HCT116 (cell line): ENCODE results near the gene TUBA1C.

Experiments
- EZH2 ChIP-seq: fragments of 200-600 bp; sonication (generic); IDR thresholded peaks from 2 replicates; pipeline ENCODE4 v1.6.1; 2017; ENCODE audit warnings: antibody characterized with exemption, mixed run types
- POLR2AphosphoS5 ChIP-seq: IDR thresholded peaks from 2 replicates; pipeline ENCODE4 v1.6.1; 2011; ENCODE audit warnings: mild to moderate bottlenecking, low read depth, low read length, moderate library complexity
- TF ChIP-seq, protein P1 (sequence below), 3 experiments: fragments of 200-600 bp in 1 of 3; sonication (generic) in 1 of 3; IDR thresholded peaks in 2 of 3; conservative IDR thresholded peaks in 1 of 3; 2 replicates each; pipeline ENCODE4 v1.5.1; 2012 to 2017; ENCODE audit warnings: low read depth in 2 of 3, low read length in 2 of 3, antibody characterized with exemption in 1 of 3, borderline replicate concordance in 1 of 3, control low read depth in 1 of 3, mild to moderate bottlenecking in 1 of 3, mixed read lengths in 1 of 3, mixed run types in 1 of 3, moderate library complexity in 1 of 3; ENCODE audit not compliant: insufficient read depth in 1 of 3
- TF ChIP-seq, protein P2 (sequence below): IDR thresholded peaks from 2 replicates; pipeline ENCODE4 v1.6.1; 2012

DNA sequence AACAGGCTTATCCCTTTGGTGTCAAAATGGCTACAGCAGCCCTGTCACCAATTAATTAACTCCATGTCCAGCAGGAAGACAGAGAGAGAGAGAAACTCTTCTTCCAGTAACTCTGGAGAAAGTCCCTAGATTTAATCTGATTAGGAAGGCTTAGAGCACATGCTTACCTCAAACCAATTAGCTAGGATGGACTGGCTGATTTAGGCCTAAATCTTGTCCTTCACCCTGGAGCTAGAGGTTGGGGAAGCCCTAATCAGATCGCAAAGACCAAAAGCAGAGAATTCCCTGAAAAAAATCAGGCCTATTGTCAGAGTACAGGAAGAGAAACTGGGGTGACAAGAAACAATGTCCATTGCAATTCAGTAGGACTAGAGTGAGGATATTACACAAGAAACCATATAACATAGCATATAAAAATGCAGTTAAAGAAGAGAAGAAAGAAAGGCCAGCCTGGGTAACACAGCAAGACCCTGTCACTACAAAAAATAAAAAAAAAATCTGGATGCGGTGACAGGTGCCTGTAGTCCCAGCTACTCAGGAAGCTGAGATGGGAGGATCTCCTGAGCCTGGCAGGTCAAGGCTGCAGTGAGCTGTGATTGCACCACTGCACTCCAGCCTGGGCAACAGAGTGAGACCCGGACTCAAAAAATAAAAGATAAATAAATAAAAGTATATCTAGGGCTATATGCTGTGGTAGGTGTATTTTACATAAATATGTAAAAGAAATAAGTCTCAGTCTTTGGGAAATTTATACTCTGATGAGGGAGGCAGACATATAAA, 41.1 kb upstream of the TUBA1C start:
- TF ChIP-seq EZH2, result no peak
- TF ChIP-seq, protein P1, sequence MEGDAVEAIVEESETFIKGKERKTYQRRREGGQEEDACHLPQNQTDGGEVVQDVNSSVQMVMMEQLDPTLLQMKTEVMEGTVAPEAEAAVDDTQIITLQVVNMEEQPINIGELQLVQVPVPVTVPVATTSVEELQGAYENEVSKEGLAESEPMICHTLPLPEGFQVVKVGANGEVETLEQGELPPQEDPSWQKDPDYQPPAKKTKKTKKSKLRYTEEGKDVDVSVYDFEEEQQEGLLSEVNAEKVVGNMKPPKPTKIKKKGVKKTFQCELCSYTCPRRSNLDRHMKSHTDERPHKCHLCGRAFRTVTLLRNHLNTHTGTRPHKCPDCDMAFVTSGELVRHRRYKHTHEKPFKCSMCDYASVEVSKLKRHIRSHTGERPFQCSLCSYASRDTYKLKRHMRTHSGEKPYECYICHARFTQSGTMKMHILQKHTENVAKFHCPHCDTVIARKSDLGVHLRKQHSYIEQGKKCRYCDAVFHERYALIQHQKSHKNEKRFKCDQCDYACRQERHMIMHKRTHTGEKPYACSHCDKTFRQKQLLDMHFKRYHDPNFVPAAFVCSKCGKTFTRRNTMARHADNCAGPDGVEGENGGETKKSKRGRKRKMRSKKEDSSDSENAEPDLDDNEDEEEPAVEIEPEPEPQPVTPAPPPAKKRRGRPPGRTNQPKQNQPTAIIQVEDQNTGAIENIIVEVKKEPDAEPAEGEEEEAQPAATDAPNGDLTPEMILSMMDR (IDR thresholded peaks at IDR 0.05 in 2 of 3, conservative IDR thresholded peaks at IDR 0.05 in 1 of 3; ENCODE audit: borderline replicate concordance in 1 of 3, insufficient read depth in 1 of 3, low read depth in 2 of 3, low read length in 2 of 3), result no peak
- TF ChIP-seq, protein P2, sequence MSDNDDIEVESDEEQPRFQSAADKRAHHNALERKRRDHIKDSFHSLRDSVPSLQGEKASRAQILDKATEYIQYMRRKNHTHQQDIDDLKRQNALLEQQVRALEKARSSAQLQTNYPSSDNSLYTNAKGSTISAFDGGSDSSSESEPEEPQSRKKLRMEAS, result no peak
- no peak for TF ChIP-seq POLR2AphosphoS5
